Eye (tissue), 1 donor: ENCODE results near the gene ECHS1.
A peak's percentile ranks its signal among the peaks of the same experiment; 100 is the strongest.
"Not testable (repeated sequence)": the region's sequence is repeated elsewhere in the genome, so short reads cannot be mapped to it uniquely, and the experiment has no call there.

Source experiments
- DNase-seq: peaks from one replicate; pipeline ENCODE4 v3.0.0-alpha.2; 2015

Gene ECHS1

GRCh38 chr10:133377818-133378250, 4.7 kb upstream of the ECHS1 start:
- no peak for DNase-seq

- DNase-seq, result no peak
Measured at GRCh38 chr10:133377025-133377817, 4.1 kb upstream of the ECHS1 start.

GRCh38 chr10:133376183-133376582, 3.0 kb upstream of the ECHS1 start:
- DNase-seq, result not testable (repeated sequence)

- DNase-seq, result peak; percentile 32
Measured at GRCh38 chr10:133375357-133376115, 2.4 kb upstream of the ECHS1 start.

GRCh38 chr10:133372507-133372906, 647 bp downstream of the ECHS1 start:
- no peak for DNase-seq

GRCh38 chr10:133370030-133370786, 2.9 kb downstream of the ECHS1 start:
- no peak for DNase-seq

GRCh38 chr10:133368153-133368552, 5.0 kb downstream of the ECHS1 start:
- DNase-seq, result no peak

- DNase-seq, result not testable (repeated sequence)
Measured at GRCh38 chr10:133367461-133367860, 5.7 kb downstream of the ECHS1 start.

- no peak for DNase-seq
Measured at GRCh38 chr10:133366751-133367150, 6.4 kb downstream of the ECHS1 start.

- no peak for DNase-seq
Measured at GRCh38 chr10:133366130-133366478, 7.0 kb downstream of the ECHS1 start.

GRCh38 chr10:133365461-133366129, 7.6 kb downstream of the ECHS1 start:
- no peak for DNase-seq

- DNase-seq, result no peak
Measured at GRCh38 chr10:133364645-133365431, 8.3 kb downstream of the ECHS1 start.

GRCh38 chr10:133362846-133363245, 10.3 kb downstream of the ECHS1 start:
- no peak for DNase-seq

GRCh38 chr10:133361773-133362441, 11.2 kb downstream of the ECHS1 start:
- no peak for DNase-seq

- no peak for DNase-seq
Measured at GRCh38 chr10:133361227-133361626, 11.9 kb downstream of the ECHS1 start.

- DNase-seq, result no peak
Measured at GRCh38 chr10:133359972-133360610, 13.1 kb downstream of the ECHS1 start.

GRCh38 chr10:133359554-133359971, 13.6 kb downstream of the ECHS1 start:
- no peak for DNase-seq

- no peak for DNase-seq
Measured at GRCh38 chr10:133358925-133359310, 14.2 kb downstream of the ECHS1 start.

GRCh38 chr10:133358162-133358924, 14.8 kb downstream of the ECHS1 start:
- no peak for DNase-seq
